HepG2 (cell line): Measurements from ENCODE around the gene TOM1L1. TPM values are rescaled to one million over a fixed set of nuclear protein-coding genes. Genes with fewer than 3 reads are reported as not detected.

ENCODE experiments used
- ARNT ChIP-seq: fragments of 450-650 bp; IDR thresholded peaks from 2 replicates; pipeline ENCODE4 v1.6.1; 2017
- ESRRA ChIP-seq: sonication (generic); formaldehyde crosslinking; IDR thresholded peaks from 2 replicates; pipeline ENCODE4 v1.5.1; 2020; ENCODE audit warnings: mild to moderate bottlenecking, low read depth, missing genetic modification reagents
- ETV6 ChIP-seq: sonication (generic); formaldehyde crosslinking; conservative IDR thresholded peaks from 2 replicates; pipeline ENCODE4 v1.4.0; 2020; ENCODE audit warnings: missing genetic modification reagents
- FIP1L1 ChIP-seq: fragments of 200-400 bp; formaldehyde crosslinking; IDR thresholded peaks from 2 replicates; pipeline ENCODE4 v1.6.1; 2018; ENCODE audit warnings: low read depth, mild to moderate bottlenecking, low read length, moderate library complexity, borderline replicate concordance; ENCODE audit not compliant: insufficient read depth
- GATAD1 ChIP-seq: IDR thresholded peaks from 2 replicates; pipeline ENCODE4 v1.6.1; 2016; ENCODE audit warnings: missing genetic modification reagents, missing compliant biosample characterization
- HES4 ChIP-seq: sonication (generic); formaldehyde crosslinking; IDR thresholded peaks from 2 replicates; pipeline ENCODE4 v1.9.0; 2021; ENCODE audit warnings: mild to moderate bottlenecking, missing genetic modification reagents, borderline replicate concordance
- HIVEP1 ChIP-seq: sonication (generic); formaldehyde crosslinking; IDR thresholded peaks from 2 replicates; pipeline ENCODE4 v1.4.0; 2020; ENCODE audit warnings: mild to moderate bottlenecking, missing genetic modification reagents
- IRF2 ChIP-seq: IDR thresholded peaks from 2 replicates; pipeline ENCODE4 v1.6.1; 2018; ENCODE audit warnings: missing genetic modification reagents, missing compliant biosample characterization
- IRX3 ChIP-seq: sonication (generic); formaldehyde crosslinking; IDR thresholded peaks from 2 replicates; pipeline ENCODE4 v1.8.1; 2023; ENCODE audit warnings: mild to moderate bottlenecking, low read depth, missing genetic modification reagents, borderline replicate concordance
- PHF21A ChIP-seq: sonication (generic); formaldehyde crosslinking; IDR thresholded peaks from 2 replicates; pipeline ENCODE4 v1.5.0; 2020; ENCODE audit warnings: mild to moderate bottlenecking, missing genetic modification reagents
- PPARG ChIP-seq: conservative IDR thresholded peaks from 2 replicates; pipeline ENCODE4 v1.6.1; 2016; ENCODE audit warnings: missing biosample characterization, missing genetic modification reagents
- RAD21 ChIP-seq: fragments of 450-650 bp; formaldehyde crosslinking; IDR thresholded peaks from 2 replicates; pipeline ENCODE4 v1.5.0; 2020; ENCODE audit warnings: mild to moderate bottlenecking
- TRIM24 ChIP-seq: sonication (generic); formaldehyde crosslinking; IDR thresholded peaks from 2 replicates; pipeline ENCODE4 v1.8.0; 2022; ENCODE audit warnings: mild to moderate bottlenecking, missing genetic modification reagents
- ZFP37 ChIP-seq: sonication (generic); formaldehyde crosslinking; IDR thresholded peaks from 2 replicates; pipeline ENCODE4 v1.4.0; 2020; ENCODE audit warnings: missing genetic modification reagents, borderline replicate concordance
- ZNF33B ChIP-seq: sonication (generic); formaldehyde crosslinking; IDR thresholded peaks from 2 replicates; pipeline ENCODE4 v1.5.1; 2020; ENCODE audit warnings: mild to moderate bottlenecking, missing genetic modification reagents
- ZNF446 ChIP-seq: sonication (generic); formaldehyde crosslinking; IDR thresholded peaks from 2 replicates; pipeline ENCODE4 v1.5.0; 2020; ENCODE audit warnings: mild to moderate bottlenecking, missing genetic modification reagents
- ZNF720 ChIP-seq: sonication (generic); formaldehyde crosslinking; IDR thresholded peaks from 2 replicates; pipeline ENCODE4 v1.4.0; 2020; ENCODE audit warnings: missing genetic modification reagents
- ZNF747 ChIP-seq: sonication (generic); formaldehyde crosslinking; IDR thresholded peaks from 2 replicates; pipeline ENCODE4 v1.8.1; 2023; ENCODE audit warnings: missing genetic modification reagents, mild to moderate bottlenecking, borderline replicate concordance
- polyA plus RNA-seq, 8 experiments: library from polyadenylated mRNA; depleted of rRNA in 3 of 8; stranded (reverse) in 7 of 8; unstranded in 1 of 8; fragments of >200 nt; fragmentation: Illumina TruSeq in 4 of 8; extraction: Trizol in 4 of 8; gene quantifications; 2 replicates each; pipeline versions ENCODE4 v1.2.1 to v1.2.3, GENCODE V29; 2011 to 2016; ENCODE audit warnings: low read depth in 4 of 8, missing spikeins in 1 of 8, mixed read lengths in 1 of 8; ENCODE audit not compliant: insufficient read depth in 1 of 8
- total RNA-seq, 5 experiments: library from RNA; depleted of rRNA; stranded (reverse); fragments of >200 nt; fragmentation: Illumina TruSeq; extraction: Trizol; gene quantifications; 2 replicates each; pipeline ENCODE4 v1.2.3, GENCODE V29; 2016; ENCODE audit warnings: low read depth in 1 of 5
- TF ChIP-seq, protein P1 (sequence below), 2 experiments: IDR thresholded peaks; 2 replicates each; pipeline ENCODE4 v1.6.1; 2011 to 2012; ENCODE audit warnings: low read length in 2 of 2, borderline replicate concordance in 1 of 2, low read depth in 1 of 2, mild to moderate bottlenecking in 1 of 2, moderate library complexity in 1 of 2
- TF ChIP-seq, protein P2 (sequence below): sonication (generic); formaldehyde crosslinking; conservative IDR thresholded peaks from 2 replicates; pipeline ENCODE4 v1.4.0; 2020; ENCODE audit warnings: missing genetic modification reagents
- TF ChIP-seq, protein P3 (sequence below): IDR thresholded peaks from 2 replicates; pipeline ENCODE4 v1.6.1; 2018; ENCODE audit warnings: missing genetic modification reagents, mild to moderate bottlenecking, missing compliant biosample characterization
- TF ChIP-seq, protein P4 (sequence below): sonication (generic); formaldehyde crosslinking; IDR thresholded peaks from 2 replicates; pipeline ENCODE4 v1.4.0; 2020; ENCODE audit warnings: missing genetic modification reagents
- TF ChIP-seq, protein P5 (sequence below): IDR thresholded peaks from 2 replicates; pipeline ENCODE4 v1.6.1; 2018; ENCODE audit warnings: missing genetic modification reagents

The TOM1L1 gene
- total and polyA plus RNA-seq, 2 of the 13 experiments (the other 11 are each of a cell fraction or from before 2014, with no cell fraction given), result 45.3 to 51.3 TPM

DNA sequence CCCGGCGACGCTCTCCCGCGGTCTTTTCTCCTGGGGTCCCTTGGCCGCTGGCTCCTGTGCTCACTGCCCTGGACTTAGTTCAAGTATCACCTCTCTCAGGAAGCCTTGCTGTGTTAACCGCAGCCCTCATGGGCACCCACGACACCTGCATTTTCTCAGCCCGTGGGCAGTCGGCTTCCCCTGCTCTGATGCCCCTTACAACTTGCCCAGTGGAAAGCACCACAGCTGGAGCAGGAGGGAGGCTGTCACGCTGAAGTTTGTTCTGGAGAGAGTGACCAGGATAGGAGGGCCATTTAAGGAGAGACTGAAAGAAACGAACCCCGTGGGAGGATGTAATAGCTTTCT lies 68.3 kb downstream of the TOM1L1 start (continued):
- TF ChIP-seq RAD21 (no peak), HES4 (CRISPR knock-in tag) (0 out of 2 replicates have a peak, but pooled peaks have one; percentile 5), ZFP37 (CRISPR knock-in tag) (no peak), ZNF33B (CRISPR knock-in tag) (no peak), ETV6 (CRISPR knock-in tag) (no peak), GATAD1 (CRISPR knock-in tag) (no peak), ESRRA (CRISPR knock-in tag) (no peak), IRF2 (no peak), HIVEP1 (CRISPR knock-in tag) (no peak), IRX3 (CRISPR knock-in tag) (0 out of 2 replicates have a peak, but pooled peaks have one; percentile 22), TRIM24 (CRISPR knock-in tag) (no peak), ZNF747 (0 out of 2 replicates have a peak, but pooled peaks have one; percentile 10), FIP1L1 (no peak), ZNF720 (CRISPR knock-in tag) (no peak), ARNT (no peak), ZNF446 (CRISPR knock-in tag) (0 out of 2 replicates have a peak, but pooled peaks have one; percentile 14), PHF21A (CRISPR knock-in tag) (peak; percentile 47; the same call in 1 of the 2 replicates), PPARG (CRISPR knock-in tag) (no peak)
- TF ChIP-seq, protein P1, sequence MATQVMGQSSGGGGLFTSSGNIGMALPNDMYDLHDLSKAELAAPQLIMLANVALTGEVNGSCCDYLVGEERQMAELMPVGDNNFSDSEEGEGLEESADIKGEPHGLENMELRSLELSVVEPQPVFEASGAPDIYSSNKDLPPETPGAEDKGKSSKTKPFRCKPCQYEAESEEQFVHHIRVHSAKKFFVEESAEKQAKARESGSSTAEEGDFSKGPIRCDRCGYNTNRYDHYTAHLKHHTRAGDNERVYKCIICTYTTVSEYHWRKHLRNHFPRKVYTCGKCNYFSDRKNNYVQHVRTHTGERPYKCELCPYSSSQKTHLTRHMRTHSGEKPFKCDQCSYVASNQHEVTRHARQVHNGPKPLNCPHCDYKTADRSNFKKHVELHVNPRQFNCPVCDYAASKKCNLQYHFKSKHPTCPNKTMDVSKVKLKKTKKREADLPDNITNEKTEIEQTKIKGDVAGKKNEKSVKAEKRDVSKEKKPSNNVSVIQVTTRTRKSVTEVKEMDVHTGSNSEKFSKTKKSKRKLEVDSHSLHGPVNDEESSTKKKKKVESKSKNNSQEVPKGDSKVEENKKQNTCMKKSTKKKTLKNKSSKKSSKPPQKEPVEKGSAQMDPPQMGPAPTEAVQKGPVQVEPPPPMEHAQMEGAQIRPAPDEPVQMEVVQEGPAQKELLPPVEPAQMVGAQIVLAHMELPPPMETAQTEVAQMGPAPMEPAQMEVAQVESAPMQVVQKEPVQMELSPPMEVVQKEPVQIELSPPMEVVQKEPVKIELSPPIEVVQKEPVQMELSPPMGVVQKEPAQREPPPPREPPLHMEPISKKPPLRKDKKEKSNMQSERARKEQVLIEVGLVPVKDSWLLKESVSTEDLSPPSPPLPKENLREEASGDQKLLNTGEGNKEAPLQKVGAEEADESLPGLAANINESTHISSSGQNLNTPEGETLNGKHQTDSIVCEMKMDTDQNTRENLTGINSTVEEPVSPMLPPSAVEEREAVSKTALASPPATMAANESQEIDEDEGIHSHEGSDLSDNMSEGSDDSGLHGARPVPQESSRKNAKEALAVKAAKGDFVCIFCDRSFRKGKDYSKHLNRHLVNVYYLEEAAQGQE (IDR thresholded peaks at IDR 0.05; ENCODE audit: borderline replicate concordance in 1 of 2, low read depth in 1 of 2, low read length in 2 of 2), result no peak
- TF ChIP-seq, protein P2, sequence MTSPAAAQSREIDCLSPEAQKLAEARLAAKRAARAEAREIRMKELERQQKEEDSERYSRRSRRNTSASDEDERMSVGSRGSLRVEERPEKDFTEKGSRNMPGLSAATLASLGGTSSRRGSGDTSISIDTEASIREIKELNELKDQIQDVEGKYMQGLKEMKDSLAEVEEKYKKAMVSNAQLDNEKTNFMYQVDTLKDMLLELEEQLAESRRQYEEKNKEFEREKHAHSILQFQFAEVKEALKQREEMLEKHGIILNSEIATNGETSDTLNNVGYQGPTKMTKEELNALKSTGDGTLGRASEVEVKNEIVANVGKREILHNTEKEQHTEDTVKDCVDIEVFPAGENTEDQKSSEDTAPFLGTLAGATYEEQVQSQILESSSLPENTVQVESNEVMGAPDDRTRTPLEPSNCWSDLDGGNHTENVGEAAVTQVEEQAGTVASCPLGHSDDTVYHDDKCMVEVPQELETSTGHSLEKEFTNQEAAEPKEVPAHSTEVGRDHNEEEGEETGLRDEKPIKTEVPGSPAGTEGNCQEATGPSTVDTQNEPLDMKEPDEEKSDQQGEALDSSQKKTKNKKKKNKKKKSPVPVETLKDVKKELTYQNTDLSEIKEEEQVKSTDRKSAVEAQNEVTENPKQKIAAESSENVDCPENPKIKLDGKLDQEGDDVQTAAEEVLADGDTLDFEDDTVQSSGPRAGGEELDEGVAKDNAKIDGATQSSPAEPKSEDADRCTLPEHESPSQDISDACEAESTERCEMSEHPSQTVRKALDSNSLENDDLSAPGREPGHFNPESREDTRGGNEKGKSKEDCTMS (CRISPR knock-in tag), result no peak
- TF ChIP-seq, protein P3, sequence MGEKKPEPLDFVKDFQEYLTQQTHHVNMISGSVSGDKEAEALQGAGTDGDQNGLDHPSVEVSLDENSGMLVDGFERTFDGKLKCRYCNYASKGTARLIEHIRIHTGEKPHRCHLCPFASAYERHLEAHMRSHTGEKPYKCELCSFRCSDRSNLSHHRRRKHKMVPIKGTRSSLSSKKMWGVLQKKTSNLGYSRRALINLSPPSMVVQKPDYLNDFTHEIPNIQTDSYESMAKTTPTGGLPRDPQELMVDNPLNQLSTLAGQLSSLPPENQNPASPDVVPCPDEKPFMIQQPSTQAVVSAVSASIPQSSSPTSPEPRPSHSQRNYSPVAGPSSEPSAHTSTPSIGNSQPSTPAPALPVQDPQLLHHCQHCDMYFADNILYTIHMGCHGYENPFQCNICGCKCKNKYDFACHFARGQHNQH (CRISPR knock-in tag), result no peak
- TF ChIP-seq, protein P4, sequence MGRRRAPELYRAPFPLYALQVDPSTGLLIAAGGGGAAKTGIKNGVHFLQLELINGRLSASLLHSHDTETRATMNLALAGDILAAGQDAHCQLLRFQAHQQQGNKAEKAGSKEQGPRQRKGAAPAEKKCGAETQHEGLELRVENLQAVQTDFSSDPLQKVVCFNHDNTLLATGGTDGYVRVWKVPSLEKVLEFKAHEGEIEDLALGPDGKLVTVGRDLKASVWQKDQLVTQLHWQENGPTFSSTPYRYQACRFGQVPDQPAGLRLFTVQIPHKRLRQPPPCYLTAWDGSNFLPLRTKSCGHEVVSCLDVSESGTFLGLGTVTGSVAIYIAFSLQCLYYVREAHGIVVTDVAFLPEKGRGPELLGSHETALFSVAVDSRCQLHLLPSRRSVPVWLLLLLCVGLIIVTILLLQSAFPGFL, result no peak
- TF ChIP-seq, protein P5, sequence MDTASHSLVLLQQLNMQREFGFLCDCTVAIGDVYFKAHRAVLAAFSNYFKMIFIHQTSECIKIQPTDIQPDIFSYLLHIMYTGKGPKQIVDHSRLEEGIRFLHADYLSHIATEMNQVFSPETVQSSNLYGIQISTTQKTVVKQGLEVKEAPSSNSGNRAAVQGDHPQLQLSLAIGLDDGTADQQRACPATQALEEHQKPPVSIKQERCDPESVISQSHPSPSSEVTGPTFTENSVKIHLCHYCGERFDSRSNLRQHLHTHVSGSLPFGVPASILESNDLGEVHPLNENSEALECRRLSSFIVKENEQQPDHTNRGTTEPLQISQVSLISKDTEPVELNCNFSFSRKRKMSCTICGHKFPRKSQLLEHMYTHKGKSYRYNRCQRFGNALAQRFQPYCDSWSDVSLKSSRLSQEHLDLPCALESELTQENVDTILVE (CRISPR knock-in tag), result peak; percentile 20
